IPS-15b (cell line): ENCODE measurements around the gene TNFRSF25.
A peak's percentile ranks its signal among the peaks of the same experiment; 100 is the strongest.

Experiments used
- H3K27me3 ChIP-seq: one replicate; pipeline ENCODE4 v1.6.1; 2013; ENCODE audit warnings: low read length; ENCODE audit not compliant: control insufficient read depth, insufficient read depth
- H3K36me3 ChIP-seq: one replicate; pipeline ENCODE4 v1.6.1; 2013; ENCODE audit warnings: low read length; ENCODE audit not compliant: control insufficient read depth, insufficient read depth
- H3K4me1 ChIP-seq: one replicate; pipeline ENCODE4 v1.6.1; 2013; ENCODE audit warnings: mild to moderate bottlenecking, low read length; ENCODE audit not compliant: control insufficient read depth, insufficient read depth
- H3K4me3 ChIP-seq: one replicate; pipeline ENCODE4 v1.5.1; 2013; ENCODE audit warnings: low read depth, low read length
- H3K9ac ChIP-seq: one replicate; pipeline ENCODE4 v1.6.1; 2013; ENCODE audit warnings: low read depth, mild to moderate bottlenecking, low read length
- H3K9me3 ChIP-seq: one replicate; pipeline ENCODE4 v1.6.1; 2013; ENCODE audit warnings: mild to moderate bottlenecking, low read length; ENCODE audit not compliant: control insufficient read depth, insufficient read depth

TNFRSF25 gene

GRCh38 chr1:6471086-6471969, 5.4 kb upstream of the TNFRSF25 start:
- peak overlapping the region; percentile 67 for H3K4me3 ChIP-seq
- peaks cover 11% of the 10 kb centered on the region for H3K4me1 ChIP-seq
- H3K36me3 ChIP-seq, result peaks cover 50% of the 10 kb centered on the region
- H3K27me3 ChIP-seq, result no peaks in the 10 kb centered on the region
- no peak overlapping the region for H3K9ac ChIP-seq
- no peaks in the 10 kb centered on the region for H3K9me3 ChIP-seq

DNA sequence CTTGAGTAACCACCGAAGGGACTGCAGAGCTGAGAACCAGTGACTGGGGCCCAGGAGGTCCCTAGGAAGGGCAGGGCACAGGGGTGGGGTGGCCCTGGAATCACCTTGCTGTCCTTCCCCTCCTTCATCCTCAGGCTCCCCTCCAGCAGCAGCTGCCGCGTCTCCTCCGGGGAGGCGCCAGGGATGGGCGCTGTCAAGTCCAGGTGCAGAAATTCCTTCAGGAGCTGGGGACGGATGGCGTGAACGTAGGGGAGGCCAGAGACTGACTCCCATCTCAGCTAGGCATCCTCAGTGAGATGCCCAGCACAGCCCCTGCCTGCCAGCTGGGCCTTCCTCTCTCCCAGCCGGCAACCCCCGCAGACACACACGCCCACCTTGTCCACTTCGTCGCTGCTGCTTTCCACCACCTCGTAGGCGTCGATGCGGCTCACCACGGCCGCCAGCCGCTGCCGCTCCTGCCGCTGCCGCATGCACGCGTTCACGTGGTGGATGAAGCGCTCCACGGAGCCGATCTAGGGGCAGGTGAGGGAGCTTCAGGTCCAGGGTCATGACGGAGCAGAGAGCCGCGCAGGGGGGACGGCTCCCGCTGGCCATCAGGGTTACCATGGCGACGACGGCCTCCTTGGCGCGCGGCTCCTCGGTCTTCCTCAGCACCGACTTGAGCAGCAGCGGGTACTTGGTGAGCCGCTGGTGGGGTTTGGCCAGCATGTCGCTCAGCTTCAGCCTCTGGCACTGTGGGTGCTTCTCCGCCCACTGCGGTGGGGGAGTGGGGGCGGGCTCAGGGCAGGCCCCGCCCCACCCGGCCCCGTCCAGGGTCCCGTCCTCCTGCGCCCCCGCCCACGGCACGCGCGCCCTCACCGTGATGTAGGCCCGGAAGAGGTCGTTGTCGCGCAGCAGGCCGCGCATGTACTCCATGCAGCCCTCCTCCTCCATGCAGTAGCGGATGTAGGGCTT, 4.4 kb upstream of the TNFRSF25 start:
- H3K4me1 ChIP-seq, result peaks cover 11% of the 10 kb centered on the region
- no peaks in the 10 kb centered on the region for H3K9me3 ChIP-seq
- no peaks in the 10 kb centered on the region for H3K27me3 ChIP-seq
- H3K4me3 ChIP-seq, result peak overlapping the region; percentile 67
- peaks cover 47% of the 10 kb centered on the region for H3K36me3 ChIP-seq
- no peak overlapping the region for H3K9ac ChIP-seq

DNA sequence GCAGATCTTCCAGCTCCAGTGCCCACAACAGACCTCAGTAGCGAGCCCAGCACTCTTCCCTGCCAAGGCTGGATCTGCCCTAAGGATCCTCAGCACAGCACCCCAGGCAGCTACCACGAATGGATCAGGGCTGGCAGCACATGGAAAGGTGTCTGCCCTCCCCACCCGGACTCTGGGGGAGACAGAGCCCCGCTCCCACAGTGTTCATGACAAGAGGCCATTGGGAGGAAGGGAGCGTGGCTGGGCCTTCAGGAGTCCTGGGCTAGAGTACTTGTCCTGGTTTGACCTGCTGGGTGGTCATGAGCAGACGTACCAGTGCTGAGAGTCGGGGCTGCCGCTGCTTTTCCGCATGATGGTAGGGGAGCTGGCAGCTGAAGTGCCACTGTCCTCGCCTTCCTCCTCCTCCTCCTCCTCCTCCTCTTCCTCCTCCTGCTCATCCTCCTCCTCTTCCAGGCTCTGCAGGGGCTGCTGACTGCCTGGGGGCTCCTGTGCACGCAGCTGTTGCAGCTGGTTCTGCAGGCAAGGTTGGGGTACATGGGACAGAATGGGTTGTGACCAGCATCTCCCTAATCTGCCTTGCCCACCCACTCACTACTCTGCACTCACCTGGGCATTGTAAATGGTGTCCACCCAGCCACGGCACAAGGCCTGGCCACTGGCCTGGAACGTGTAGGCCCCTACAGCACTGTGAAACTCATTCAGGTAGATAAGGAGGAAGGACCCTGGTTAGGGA, 2.9 kb upstream of the TNFRSF25 start:
- Histone ChIP-seq H3K36me3 (peaks cover 47% of the 10 kb centered on the region), H3K4me1 (peaks cover 12% of the 10 kb centered on the region), H3K9ac (no peak overlapping the region), H3K9me3 (no peaks in the 10 kb centered on the region), H3K27me3 (no peaks in the 10 kb centered on the region), H3K4me3 (no peak overlapping the region)

DNA sequence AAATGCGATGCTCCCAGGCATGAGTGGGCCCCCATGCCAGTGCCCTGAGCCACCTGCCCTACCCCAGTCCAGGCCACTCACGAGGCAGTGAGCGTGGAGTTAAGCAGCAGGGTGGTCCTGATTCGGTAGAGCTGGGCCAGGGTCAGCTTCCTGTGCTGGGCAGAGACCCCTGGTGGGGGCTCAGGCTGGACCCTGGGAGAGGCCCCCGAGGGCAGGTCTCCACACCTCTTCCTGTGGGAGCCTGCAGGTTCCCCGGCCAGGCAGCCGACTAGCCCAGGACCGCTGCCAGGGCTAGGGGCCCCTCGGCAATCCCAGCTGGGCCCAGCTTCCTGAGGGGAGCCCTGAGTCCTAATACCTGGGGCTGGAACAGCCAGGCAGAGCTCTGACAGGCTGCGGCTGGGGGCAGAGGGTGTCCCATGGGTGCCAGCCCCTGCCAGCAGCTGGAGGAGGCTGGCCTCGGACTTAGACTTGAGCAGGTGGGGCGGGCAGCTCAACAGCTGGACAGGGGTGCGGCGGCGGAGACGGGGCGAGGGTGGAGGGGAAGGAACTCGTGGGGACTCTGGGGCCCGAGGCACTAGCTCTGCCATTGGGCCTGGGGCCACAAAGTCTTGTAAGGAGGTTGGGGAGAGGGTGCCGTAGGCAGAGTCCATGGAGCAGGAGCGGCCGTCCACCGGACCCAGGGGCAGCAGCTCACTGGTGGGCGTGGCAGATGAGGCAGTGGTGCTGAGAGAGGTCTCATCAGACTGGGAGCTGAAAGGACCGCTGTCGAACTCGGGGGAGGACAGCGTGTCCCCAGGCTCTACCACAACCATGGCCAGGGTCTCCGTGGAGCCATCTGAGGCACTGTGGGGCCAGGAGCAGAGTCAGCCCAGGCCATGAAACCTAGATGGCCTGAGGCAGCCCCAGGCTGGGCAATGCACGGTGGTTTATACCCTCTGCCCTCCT, 2.0 kb upstream of the TNFRSF25 start:
- peaks cover 47% of the 10 kb centered on the region for H3K36me3 ChIP-seq
- no peaks in the 10 kb centered on the region for H3K27me3 ChIP-seq
- no peak overlapping the region for H3K9ac ChIP-seq
- peaks cover 10% of the 10 kb centered on the region for H3K4me1 ChIP-seq
- H3K4me3 ChIP-seq, result no peak overlapping the region
- no peaks in the 10 kb centered on the region for H3K9me3 ChIP-seq

DNA sequence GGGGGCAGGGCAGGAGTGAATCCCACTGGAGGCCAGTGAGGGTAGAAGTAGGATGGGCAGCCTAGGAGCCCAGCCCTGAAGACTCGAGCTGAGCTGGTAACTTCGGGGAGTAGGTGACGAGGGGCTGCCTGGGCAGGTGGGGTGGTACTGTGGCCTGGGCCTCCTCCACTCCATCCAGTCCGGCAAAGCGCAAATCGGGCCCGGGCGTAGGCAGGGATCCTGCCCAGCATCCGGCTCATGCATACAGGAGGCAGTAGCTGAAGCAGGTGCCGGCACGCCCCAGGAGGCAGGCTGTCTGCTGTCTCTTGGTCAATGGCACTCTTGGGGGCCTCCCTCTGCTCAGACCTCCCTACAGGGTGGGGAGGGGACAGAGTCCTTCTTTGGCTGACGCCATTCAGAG, 1.3 kb upstream of the TNFRSF25 start:
- no peaks in the 10 kb centered on the region for H3K27me3 ChIP-seq
- peaks cover 44% of the 10 kb centered on the region for H3K36me3 ChIP-seq
- H3K9me3 ChIP-seq, result no peaks in the 10 kb centered on the region
- no peak overlapping the region for H3K4me3 ChIP-seq
- H3K9ac ChIP-seq, result no peak overlapping the region
- H3K4me1 ChIP-seq, result peaks cover 10% of the 10 kb centered on the region

- Histone ChIP-seq H3K9ac (no peak overlapping the region), H3K9me3 (no peaks in the 10 kb centered on the region), H3K4me3 (no peak overlapping the region), H3K27me3 (no peaks in the 10 kb centered on the region), H3K4me1 (peaks cover 5% of the 10 kb centered on the region), H3K36me3 (peaks cover 41% of the 10 kb centered on the region)
Observed at GRCh38 chr1:6466751-6467150, 778 bp upstream of the TNFRSF25 start.

GRCh38 chr1:6465461-6466005, 440 bp downstream of the TNFRSF25 start:
- peaks cover 41% of the 10 kb centered on the region for H3K36me3 ChIP-seq
- H3K9ac ChIP-seq, result no peak overlapping the region
- no peaks in the 10 kb centered on the region for H3K27me3 ChIP-seq
- H3K4me1 ChIP-seq, result peaks cover 4% of the 10 kb centered on the region
- no peaks in the 10 kb centered on the region for H3K9me3 ChIP-seq
- H3K4me3 ChIP-seq, result peak overlapping the region; percentile 28

GRCh38 chr1:6464915-6465314, 1.1 kb downstream of the TNFRSF25 start:
- Histone ChIP-seq H3K9me3 (no peaks in the 10 kb centered on the region), H3K9ac (no peak overlapping the region), H3K4me1 (peaks cover 4% of the 10 kb centered on the region), H3K4me3 (no peak overlapping the region), H3K36me3 (peaks cover 35% of the 10 kb centered on the region), H3K27me3 (no peaks in the 10 kb centered on the region)

GRCh38 chr1:6464514-6464836, 1.5 kb downstream of the TNFRSF25 start:
- Histone ChIP-seq H3K27me3 (no peaks in the 10 kb centered on the region), H3K4me1 (peaks cover 7% of the 10 kb centered on the region), H3K36me3 (peaks cover 31% of the 10 kb centered on the region)

DNA sequence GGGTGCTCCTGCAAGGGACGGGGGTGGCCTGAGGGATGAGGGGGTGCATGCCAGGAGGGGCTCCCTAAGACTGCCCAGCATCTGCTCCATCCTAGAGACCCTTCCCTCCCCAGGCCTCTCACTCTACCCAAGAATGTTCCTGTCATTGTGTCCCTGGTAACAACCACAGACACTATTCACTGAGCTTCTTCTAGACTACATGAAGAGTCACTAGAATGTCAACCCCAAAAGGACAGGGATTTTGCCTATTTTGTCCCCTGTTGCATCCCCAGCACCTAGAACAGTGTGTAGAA, 2.9 kb downstream of the TNFRSF25 start:
- Histone ChIP-seq H3K4me1 (peaks cover 7% of the 10 kb centered on the region), H3K36me3 (peaks cover 17% of the 10 kb centered on the region), H3K4me3 (no peak overlapping the region), H3K9ac (no peak overlapping the region), H3K27me3 (no peaks in the 10 kb centered on the region), H3K9me3 (no peaks in the 10 kb centered on the region)

More at GRCh38 chr1:6464514-6464836, 1.5 kb downstream of the TNFRSF25 start:
- H3K4me3 ChIP-seq, result no peak overlapping the region
- no peaks in the 10 kb centered on the region for H3K9me3 ChIP-seq
- H3K9ac ChIP-seq, result no peak overlapping the region
